HCT116 (cell line): ENCODE results near the gene ANKRD18A.

ENCODE experiments used
- CTCF ChIP-seq, 3 experiments: fragments of 200-600 bp in 1 of 3; sonication (generic) in 1 of 3; IDR thresholded peaks in 2 of 3; conservative IDR thresholded peaks in 1 of 3; 2 replicates each; pipeline ENCODE4 v1.5.1; 2012 to 2017; ENCODE audit warnings: low read depth in 2 of 3, low read length in 2 of 3, antibody characterized with exemption in 1 of 3, borderline replicate concordance in 1 of 3, control low read depth in 1 of 3, mild to moderate bottlenecking in 1 of 3, mixed read lengths in 1 of 3, mixed run types in 1 of 3, moderate library complexity in 1 of 3; ENCODE audit not compliant: insufficient read depth in 1 of 3
- EZH2phosphoT487 ChIP-seq: fragments of 200-600 bp; IDR thresholded peaks from 2 replicates; pipeline ENCODE4 v1.6.1; 2018; ENCODE audit warnings: antibody characterized with exemption, borderline replicate concordance
- POLR2AphosphoS5 ChIP-seq: IDR thresholded peaks from 2 replicates; pipeline ENCODE4 v1.6.1; 2011; ENCODE audit warnings: mild to moderate bottlenecking, low read depth, low read length, moderate library complexity
- REST ChIP-seq: IDR thresholded peaks from 2 replicates; pipeline ENCODE4 v1.6.1; 2012; ENCODE audit warnings: low read depth
- ZNF274 ChIP-seq: fragments of 200-500 bp; sonication (Bioruptor generic); IDR thresholded peaks from 2 replicates; pipeline ENCODE4 v1.6.1; 2014; ENCODE audit warnings: mild to moderate bottlenecking, low read depth, low read length, inconsistent platforms

- TF ChIP-seq CTCF (IDR thresholded peaks at IDR 0.05 in 2 of 3, conservative IDR thresholded peaks at IDR 0.05 in 1 of 3; ENCODE audit: borderline replicate concordance in 1 of 3, insufficient read depth in 1 of 3, low read depth in 2 of 3, low read length in 2 of 3) (peak; percentile 60 to 75 (median 74)), ZNF274 (no peak), REST (no peak), EZH2phosphoT487 (no peak), POLR2AphosphoS5 (peak; percentile 77)
These were observed at the start of gene ANKRD18A for GRCh38 chr9:38620483-38621433.
